ENCODE results near the gene MSMO1.

The MSMO1 gene

GRCh38 chr4:165360985-165361670 lies 33.7 kb downstream of the MSMO1 start:
- DNase-seq (ENCODE audit: low read depth) = no peak

GRCh38 chr4:165361810-165362209 lies 34.3 kb downstream of the MSMO1 start:
- DNase-seq (ENCODE audit: low read depth) = no peak

- DNase-seq (ENCODE audit: low read depth) = no peak
Measured at GRCh38 chr4:165364452-165365080, 37.1 kb downstream of the MSMO1 start.

GRCh38 chr4:165367040-165367439 lies 39.6 kb downstream of the MSMO1 start:
- no peak for DNase-seq (ENCODE audit: low read depth)

- DNase-seq (ENCODE audit: low read depth) = no peak
Measured at GRCh38 chr4:165368114-165368513, 40.6 kb downstream of the MSMO1 start.

- no peak for DNase-seq (ENCODE audit: low read depth)
Measured at GRCh38 chr4:165368567-165368966, 41.1 kb downstream of the MSMO1 start.

- DNase-seq (ENCODE audit: low read depth) = no peak
Measured at GRCh38 chr4:165369522-165369921, 42.1 kb downstream of the MSMO1 start.

- DNase-seq (ENCODE audit: low read depth) = no peak
Measured at GRCh38 chr4:165370530-165370929, 43.1 kb downstream of the MSMO1 start.

GRCh38 chr4:165375465-165375864 lies 48.0 kb downstream of the MSMO1 start:
- no peak for DNase-seq (ENCODE audit: low read depth)

- DNase-seq (ENCODE audit: low read depth) = no peak
Measured at GRCh38 chr4:165378398-165378744, 50.9 kb downstream of the MSMO1 start.

GRCh38 chr4:165378745-165379677 lies 51.5 kb downstream of the MSMO1 start, which contains the start of gene CPE:
CPE (plus strand) TSS chr4:165379008; CDS start chr4:165379222, 214 bp downstream.
- DNase-seq (ENCODE audit: low read depth) = no peak

GRCh38 chr4:165379678-165380064 lies 52.2 kb downstream of the MSMO1 start:
- DNase-seq (ENCODE audit: low read depth) = no peak

- no peak for DNase-seq (ENCODE audit: low read depth)
Measured at GRCh38 chr4:165380805-165381204, 53.3 kb downstream of the MSMO1 start.

- no peak for DNase-seq (ENCODE audit: low read depth)
Measured at GRCh38 chr4:165381821-165382373, 54.4 kb downstream of the MSMO1 start.

- DNase-seq (ENCODE audit: low read depth) = no peak
Measured at GRCh38 chr4:165382640-165383039, 55.2 kb downstream of the MSMO1 start.

- no peak for DNase-seq (ENCODE audit: low read depth)
Measured at GRCh38 chr4:165383591-165384073, 56.2 kb downstream of the MSMO1 start.

GRCh38 chr4:165384186-165384585 lies 56.7 kb downstream of the MSMO1 start:
- no peak for DNase-seq (ENCODE audit: low read depth)

- DNase-seq (ENCODE audit: low read depth) = no peak
Measured at GRCh38 chr4:165384598-165384997, 57.1 kb downstream of the MSMO1 start.

- DNase-seq (ENCODE audit: low read depth) = no peak
Measured at GRCh38 chr4:165385126-165385525, 57.7 kb downstream of the MSMO1 start.

GRCh38 chr4:165386328-165386727 lies 58.9 kb downstream of the MSMO1 start:
- no peak for DNase-seq (ENCODE audit: low read depth)

GRCh38 chr4:165388756-165389155 lies 61.3 kb downstream of the MSMO1 start:
- no peak for DNase-seq (ENCODE audit: low read depth)

Measured in activated T-helper 9 cell treated with anti-CD3 and anti-CD28 coated beads, Interleukin-2, amount 50 U/mL, for 16 hours (primary cell).